Measurements from ENCODE around the gene TEP1. TPM values are rescaled to one million over a fixed set of nuclear protein-coding genes. Genes with fewer than 3 reads are reported as not detected.
"Not testable (repeated sequence)": the region's sequence is repeated elsewhere in the genome, so short reads cannot be mapped to it uniquely, and the experiment has no call there.

Gene TEP1
- total RNA-seq, 2 donors from 2014 or later = 43.3 to 69.8 TPM

DNA sequence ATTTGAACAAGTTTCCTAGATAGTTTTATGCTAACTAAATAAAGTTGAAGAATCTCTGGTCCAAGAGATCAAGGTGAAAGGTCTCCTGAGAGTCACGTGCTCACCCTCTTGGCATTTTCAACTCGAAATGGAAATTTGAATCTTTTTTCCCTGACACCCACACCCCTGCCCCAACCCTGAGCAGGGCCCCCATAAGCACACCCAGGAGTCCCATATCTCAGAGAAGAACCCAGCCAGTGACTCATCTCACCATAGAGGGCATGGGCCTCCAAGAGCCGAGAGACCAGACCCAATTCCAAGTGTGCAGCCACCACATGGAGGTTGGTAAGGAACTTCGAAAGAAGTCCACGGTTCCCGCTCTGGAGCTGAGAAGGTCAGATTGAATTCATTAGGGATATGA, 32.6 kb downstream of the TEP1 start:
- no peaks in the 10 kb centered on the region for H3K9me3 Mint-ChIP-seq
- ATAC-seq = no peak
- peak overlapping the region; percentile 20 to 94 for H3K27ac Mint-ChIP-seq
- H3K36me3 Mint-ChIP-seq = peaks cover 1 to 19% of the 10 kb centered on the region in 2 donors
- DNase-seq (ENCODE audit: low spot score in 2 of 2) = no peak

DNA sequence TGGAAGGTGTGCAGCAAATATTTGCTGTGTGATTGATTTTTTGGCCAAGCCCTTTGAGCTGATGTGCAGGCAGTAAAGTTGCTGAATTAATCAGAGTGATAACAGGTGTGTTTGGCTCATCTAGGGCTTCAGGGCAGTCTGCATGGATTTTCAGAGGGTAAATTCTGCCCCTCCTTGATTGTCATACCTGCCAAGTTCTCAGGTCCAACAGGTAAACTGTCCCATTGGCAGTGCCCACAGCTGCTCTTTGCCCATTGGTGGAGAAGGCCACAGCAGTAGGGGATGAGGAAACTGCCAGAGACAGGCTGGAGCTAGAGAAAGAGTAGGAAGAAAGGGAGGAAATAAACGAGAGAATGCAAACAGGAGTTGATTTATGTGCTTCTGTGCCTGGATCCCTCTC, 33.6 kb downstream of the TEP1 start:
- Mint-ChIP-seq H3K27ac (peak overlapping the region; percentile 18 to 32), H3K36me3 (peaks cover 5 to 23% of the 10 kb centered on the region in 2 donors), H3K9me3 (no peaks in the 10 kb centered on the region)
- ATAC-seq (no peak), DNase-seq (ENCODE audit: low spot score in 2 of 2) (no peak)

DNA sequence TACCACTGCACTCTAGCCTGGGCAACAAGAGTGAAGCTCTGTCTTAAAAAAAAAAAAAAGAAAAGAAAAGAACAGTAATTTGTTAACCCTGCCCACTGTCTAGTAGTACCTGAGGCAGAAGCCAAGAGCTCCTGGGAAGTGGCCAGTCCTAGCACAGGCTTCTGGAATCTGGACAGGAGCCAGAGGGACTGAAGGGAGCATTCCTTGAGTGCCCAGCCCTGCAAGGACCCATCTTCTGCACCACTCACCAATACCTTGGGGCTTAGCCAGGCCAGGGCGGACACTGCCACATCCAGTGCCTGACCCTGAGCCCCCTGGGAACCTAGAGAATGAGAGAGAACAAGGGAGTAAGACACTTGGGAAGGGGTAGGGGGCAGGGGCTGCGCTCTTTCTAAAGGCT, 36.1 kb downstream of the TEP1 start:
- H3K36me3 Mint-ChIP-seq = peaks cover 5 to 18% of the 10 kb centered on the region in 2 donors
- H3K27ac Mint-ChIP-seq = peak overlapping the region; percentile 30 to 74
- DNase-seq (ENCODE audit: low spot score in 2 of 2) = no peak
- no peak for ATAC-seq
- H3K9me3 Mint-ChIP-seq = no peaks in the 10 kb centered on the region

DNA sequence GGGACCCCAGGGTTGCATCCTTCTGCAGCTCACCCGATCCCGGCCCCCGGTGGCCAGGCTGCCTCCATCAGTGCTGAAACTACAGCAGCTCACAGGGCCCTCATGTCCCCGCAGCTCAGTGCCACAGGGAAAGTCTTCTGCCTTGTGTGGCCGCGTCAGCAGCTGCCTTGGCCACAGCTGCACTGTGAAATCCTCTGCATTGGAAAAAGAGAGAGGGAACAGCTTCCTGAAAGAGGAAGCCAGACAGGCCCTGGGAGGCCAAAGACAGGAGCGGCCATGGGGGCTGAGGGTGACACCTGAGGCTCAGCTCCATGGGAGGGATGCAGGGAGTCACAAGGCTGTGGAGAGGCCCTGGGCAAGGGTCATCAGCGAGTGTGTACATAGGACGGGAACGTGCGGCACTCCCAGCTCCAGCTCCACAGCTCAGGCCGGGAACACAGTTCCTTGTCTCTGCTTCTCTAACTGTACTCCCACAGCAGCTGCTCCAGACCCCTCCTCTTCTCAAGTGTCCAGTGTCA, 37.2 kb downstream of the TEP1 start:
- ATAC-seq = no peak
- Mint-ChIP-seq H3K36me3 (peaks cover 11 to 23% of the 10 kb centered on the region in 2 donors), H3K27ac (peak overlapping the region in 1 of 2 donors; percentile 79), H3K9me3 (no peaks in the 10 kb centered on the region)
- DNase-seq (ENCODE audit: low spot score in 2 of 2) = no peak

DNA sequence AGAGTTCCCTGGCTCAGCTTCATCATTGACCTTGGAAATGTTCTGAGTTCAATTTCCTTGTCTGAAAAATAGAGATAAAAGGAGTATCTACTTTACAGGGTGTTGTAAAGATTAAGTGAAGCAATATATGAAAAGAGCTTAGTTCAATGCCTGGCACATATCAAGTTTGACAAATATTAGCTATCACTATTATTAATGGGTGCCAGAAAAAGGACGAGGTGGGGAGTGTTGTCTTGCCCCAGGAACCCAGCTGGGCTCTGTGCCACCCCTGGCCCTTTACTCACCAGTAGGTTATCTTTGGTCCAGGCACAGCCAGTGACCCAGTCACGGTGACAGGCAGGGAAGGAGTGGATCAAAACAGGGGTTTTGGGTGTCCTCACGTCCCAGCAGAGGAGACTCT, 37.8 kb downstream of the TEP1 start:
- no peaks in the 10 kb centered on the region for H3K9me3 Mint-ChIP-seq
- DNase-seq (ENCODE audit: low spot score in 2 of 2) = no peak
- ATAC-seq = no peak
- H3K36me3 Mint-ChIP-seq = peaks cover 11 to 23% of the 10 kb centered on the region in 2 donors
- peak overlapping the region in 1 of 2 donors; percentile 70 for H3K27ac Mint-ChIP-seq

DNA sequence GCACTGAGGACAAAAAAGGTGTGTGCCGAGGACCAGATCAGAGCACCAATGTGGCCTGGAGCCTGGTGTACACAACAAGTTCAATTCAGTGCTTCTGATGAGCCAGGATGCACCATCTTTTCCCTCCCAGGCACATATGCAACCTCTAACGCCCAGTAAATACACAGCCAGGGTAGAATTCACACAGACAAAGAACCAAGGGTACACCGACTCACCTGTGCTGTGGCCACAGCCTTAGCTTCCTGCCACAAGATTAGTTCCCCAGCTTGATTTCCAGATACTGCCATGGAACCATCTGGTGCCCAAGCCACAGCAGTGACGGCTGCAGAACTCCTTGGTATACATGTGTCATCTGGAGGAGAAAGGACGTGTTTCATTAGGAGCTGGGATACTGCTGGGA, 40.5 kb downstream of the TEP1 start:
- ATAC-seq = no peak
- DNase-seq (ENCODE audit: low spot score in 2 of 2) = no peak
- peak overlapping the region in 1 of 2 donors; percentile 66 for H3K27ac Mint-ChIP-seq
- H3K9me3 Mint-ChIP-seq = peaks cover 0 to 3% of the 10 kb centered on the region in 2 donors
- peaks cover 22 to 34% of the 10 kb centered on the region in 2 donors for H3K36me3 Mint-ChIP-seq

DNA sequence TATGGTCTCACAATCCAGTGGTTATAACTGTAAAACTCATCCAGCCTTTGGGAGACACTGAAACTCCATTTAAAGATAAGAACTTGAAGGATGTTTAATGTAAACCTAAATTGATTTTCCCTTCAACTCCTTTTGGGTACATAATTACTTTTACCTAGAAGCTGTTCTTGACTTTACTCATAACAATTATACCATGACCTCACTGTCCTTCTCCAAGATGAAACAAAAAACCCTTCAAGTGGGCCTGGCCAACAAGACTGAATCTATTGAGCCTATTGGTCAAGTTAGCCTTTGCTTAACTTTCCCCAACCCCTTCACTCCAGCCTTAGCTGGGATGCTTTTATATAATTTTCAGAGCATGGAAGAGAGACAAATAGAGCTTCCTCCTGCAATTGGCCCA, 47.4 kb downstream of the TEP1 start:
- DNase-seq (ENCODE audit: low spot score in 2 of 2) (no peak), ATAC-seq (peak in 1 of 2 donors; percentile 23)
- peaks cover 0 to 4% of the 10 kb centered on the region in 2 donors for H3K9me3 Mint-ChIP-seq
- peak overlapping the region in 1 of 2 donors; percentile 22 for H3K27ac Mint-ChIP-seq
- H3K36me3 Mint-ChIP-seq = peaks cover 9 to 48% of the 10 kb centered on the region in 2 donors

DNA sequence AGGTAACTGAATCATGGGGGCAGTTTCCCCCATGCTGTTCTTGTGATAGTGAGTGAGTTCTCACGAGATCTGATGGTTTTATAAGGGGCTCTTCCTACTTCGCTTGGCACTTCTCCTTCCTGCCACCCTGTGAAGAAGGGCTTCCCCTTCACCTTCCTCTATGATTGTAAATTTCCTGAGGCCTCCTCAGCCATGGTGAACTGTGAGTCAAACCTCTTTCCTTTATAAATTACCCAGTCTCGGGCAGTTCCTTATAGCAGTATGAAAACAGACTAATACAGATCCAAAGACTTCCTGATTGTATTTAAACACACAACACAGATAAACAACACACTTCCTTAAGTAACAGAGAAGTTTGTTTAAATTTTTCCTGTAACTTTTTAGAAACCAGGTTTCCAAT, 54.8 kb downstream of the TEP1 start:
- H3K9me3 Mint-ChIP-seq; DNase-seq (ENCODE audit: low spot score in 2 of 2): not testable (repeated sequence)
- peak in 1 of 2 donors; percentile 28 for ATAC-seq
- Mint-ChIP-seq H3K27ac (peak overlapping the region; percentile 15 to 52), H3K36me3 (peaks cover 4 to 58% of the 10 kb centered on the region in 2 donors)

DNA sequence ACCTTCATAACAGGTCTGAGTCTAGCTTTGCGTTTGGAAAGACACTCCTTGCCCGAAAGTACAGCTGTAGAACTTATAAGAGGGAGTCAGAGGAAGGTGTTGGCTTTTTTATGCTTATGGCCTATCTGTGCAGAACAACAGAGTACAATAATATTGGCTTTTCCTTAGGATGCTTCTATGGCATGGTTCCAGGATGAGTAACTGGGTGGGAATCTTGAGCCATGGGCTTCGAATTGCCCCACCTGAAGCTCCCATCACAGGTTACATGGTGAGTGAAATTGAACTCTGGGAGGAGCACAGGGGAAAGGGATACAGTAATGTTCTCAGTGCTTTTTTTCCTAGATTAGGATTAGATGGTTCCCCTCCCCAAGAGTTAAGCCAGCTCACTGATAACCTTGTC, 56.9 kb downstream of the TEP1 start:
- H3K36me3 Mint-ChIP-seq = peaks cover 4 to 63% of the 10 kb centered on the region in 2 donors
- H3K9me3 Mint-ChIP-seq = no peaks in the 10 kb centered on the region
- ATAC-seq (no peak), DNase-seq (ENCODE audit: low spot score in 2 of 2) (no peak)
- no peak overlapping the region for H3K27ac Mint-ChIP-seq

DNA sequence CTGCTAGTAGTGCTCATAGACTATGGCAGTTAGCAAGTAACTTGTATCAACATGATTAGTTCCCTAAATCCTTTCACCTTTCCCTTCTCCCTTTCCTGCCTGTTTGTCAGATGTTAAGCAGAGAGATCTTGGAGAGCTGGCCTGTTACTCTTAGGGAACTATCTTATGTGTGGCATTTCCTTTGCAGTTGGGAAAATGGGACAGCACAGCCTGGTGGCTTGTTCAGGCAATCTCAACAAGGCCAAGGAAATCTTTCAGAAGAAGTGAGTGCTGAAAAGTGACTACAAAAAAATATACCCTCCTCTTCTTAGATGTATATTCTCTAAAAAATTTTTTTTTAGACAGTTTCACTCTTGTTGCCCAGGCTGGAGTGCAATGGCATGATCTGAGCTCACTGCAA, 62.4 kb downstream of the TEP1 start:
- Mint-ChIP-seq H3K9me3 (no peaks in the 10 kb centered on the region), H3K27ac (no peak overlapping the region), H3K36me3 (peaks cover under 1 to 50% of the 10 kb centered on the region in 2 donors)
- DNase-seq (ENCODE audit: low spot score in 2 of 2) = no peak
- no peak for ATAC-seq

DNA sequence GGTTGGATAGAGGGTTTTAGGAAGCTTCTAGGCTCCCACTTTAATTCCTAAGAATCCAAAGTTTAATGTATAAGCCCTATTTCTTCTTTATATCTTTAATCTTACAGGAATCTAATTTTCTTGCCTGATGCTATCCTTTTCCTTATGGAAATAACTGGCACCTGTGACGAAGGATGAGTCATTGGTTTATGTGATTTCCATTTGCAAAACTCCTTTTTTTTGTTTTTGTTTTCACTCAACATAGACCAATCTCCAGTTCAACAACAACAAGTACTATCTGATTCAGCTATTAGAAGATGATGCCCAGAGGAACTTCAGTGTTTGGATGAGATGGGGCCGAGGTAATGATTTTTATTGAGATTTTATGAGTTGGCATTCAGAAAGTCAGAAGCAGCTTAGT, 63.0 kb downstream of the TEP1 start:
- DNase-seq (ENCODE audit: low spot score in 2 of 2) = no peak
- Mint-ChIP-seq H3K27ac (peak overlapping the region in 1 of 2 donors; percentile 24), H3K36me3 (peaks cover 6 to 46% of the 10 kb centered on the region in 2 donors), H3K9me3 (no peaks in the 10 kb centered on the region)
- ATAC-seq = no peak

DNA sequence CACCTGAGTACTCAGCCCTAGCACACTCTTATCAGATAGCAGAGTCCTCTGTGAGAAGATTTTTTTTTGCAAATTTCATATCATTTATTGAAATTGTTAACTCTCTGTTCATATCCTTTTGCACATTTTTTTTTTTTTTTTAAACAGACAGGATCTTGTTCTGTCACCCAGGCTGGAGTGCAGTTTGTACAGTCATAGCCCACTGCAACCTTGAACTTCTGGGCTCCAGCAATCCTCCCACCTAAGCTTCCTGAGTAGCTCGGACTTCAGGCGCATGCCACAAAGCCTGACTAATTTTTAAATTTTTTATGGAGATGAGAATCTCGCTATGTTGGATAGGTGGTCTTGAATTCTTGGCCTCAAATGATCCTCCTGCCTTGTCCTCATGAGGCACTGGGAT, 65.6 kb downstream of the TEP1 start:
- no peak for DNase-seq (ENCODE audit: low spot score in 2 of 2)
- H3K27ac Mint-ChIP-seq = no peak overlapping the region
- peaks cover 18 to 38% of the 10 kb centered on the region in 2 donors for H3K36me3 Mint-ChIP-seq
- no peaks in the 10 kb centered on the region for H3K9me3 Mint-ChIP-seq
- no peak for ATAC-seq

DNA sequence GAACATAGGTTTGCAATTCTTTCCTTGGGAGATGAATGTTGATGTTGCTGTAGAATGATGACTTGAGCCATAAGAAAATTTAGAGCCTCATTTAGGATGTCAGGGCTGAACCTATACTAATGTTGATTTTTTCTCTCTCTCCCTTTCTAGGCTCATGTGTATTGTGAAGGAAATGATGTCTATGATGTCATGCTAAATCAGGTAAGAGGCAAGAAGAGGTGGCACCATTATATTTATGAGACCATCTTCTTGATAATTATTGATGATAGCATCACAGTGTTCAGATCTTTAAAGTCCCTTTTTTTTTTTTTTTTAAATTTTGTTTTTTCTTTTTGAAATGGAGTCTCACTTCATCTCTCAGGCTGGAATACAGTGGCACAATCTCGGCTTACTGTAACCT, 66.6 kb downstream of the TEP1 start:
- Mint-ChIP-seq H3K27ac (no peak overlapping the region), H3K36me3 (peaks cover 18 to 33% of the 10 kb centered on the region in 2 donors), H3K9me3 (no peaks in the 10 kb centered on the region)
- ATAC-seq (no peak), DNase-seq (ENCODE audit: low spot score in 2 of 2) (no peak)

DNA sequence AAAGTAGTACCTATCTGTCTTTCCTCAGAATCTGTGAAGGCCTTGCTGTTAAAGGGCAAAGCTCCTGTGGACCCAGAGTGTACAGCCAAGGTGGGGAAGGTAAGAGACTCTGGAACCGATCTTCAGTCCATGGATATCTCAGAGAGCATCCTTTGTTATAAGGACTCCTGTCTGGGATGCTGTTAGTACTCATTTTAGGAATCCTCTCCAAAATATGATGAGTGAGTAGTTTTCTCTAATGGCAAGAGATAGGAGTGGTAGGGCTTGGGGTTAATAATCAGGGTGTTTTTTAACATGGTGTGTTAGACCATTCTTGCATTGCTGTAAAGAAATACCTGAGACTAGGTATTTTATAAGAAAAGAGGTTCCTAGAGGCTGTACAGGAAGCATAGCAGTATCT, 67.9 kb downstream of the TEP1 start:
- Mint-ChIP-seq H3K9me3 (no peaks in the 10 kb centered on the region), H3K27ac (peak overlapping the region in 1 of 2 donors; percentile 91), H3K36me3 (peaks cover 18 to 28% of the 10 kb centered on the region in 2 donors)
- DNase-seq (ENCODE audit: low spot score in 2 of 2) = no peak
- ATAC-seq = no peak

DNA sequence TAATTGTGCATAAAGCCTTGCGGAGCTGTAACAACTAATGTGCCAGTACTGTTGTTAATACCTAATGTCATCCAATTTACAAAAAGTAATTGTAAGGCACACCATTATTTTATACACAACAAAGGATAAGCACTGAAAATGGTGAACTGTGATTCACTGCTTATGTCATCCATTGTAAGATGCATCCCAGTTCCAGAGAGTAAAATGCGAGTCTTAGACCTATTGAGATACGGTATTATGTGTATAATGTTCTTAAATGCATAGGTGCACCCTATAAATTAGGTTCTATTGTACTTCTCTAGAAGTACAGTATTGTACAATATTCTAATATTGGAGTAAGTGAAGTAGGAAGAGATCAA, 69.5 kb downstream of the TEP1 start:
- Mint-ChIP-seq H3K9me3 (no peaks in the 10 kb centered on the region), H3K27ac (peak overlapping the region; percentile 91 to 95), H3K36me3 (peaks cover 18% of the 10 kb centered on the region in 2 donors)
- DNase-seq (ENCODE audit: low spot score in 2 of 2) (no peak), ATAC-seq (no peak)

DNA sequence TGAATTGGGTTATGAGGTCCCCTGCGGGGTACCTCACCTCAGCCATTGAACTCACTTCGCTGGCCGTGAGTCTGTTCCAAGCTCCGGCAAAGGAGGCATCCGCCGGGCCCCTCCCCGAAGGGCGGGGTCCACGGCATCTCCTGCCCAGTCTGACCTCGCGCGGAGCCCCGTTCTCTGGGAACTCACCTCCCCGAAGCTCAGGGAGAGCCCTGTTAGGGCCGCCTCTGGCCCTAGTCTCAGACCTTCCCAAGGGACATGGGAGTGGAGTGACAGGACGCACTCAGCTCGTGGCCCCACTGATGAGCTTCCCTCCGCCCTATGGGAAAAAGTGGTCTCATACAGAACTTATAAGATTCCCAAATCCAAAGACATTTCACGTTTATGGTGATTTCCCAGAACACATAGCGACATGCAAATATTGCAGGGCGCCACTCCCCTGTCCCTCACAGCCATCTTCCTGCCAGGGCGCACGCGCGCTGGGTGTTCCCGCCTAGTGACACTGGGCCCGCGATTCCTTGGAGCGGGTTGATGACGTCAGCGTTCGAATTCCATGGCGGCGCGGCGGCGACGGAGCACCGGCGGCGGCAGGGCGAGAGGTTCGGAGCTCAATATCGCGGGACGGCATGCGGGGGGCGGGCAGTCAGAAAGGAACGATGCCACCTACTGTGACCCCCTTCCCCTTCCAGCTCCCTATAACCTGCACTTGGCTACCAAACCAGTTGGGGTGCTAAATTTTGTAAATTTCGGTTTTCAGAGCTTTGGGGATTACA, 70.0 kb downstream of the TEP1 start, which contains the start of gene PARP2:
TSS of gene PARP2 (plus strand) at position 544 of the 770 bp plus-strand sequence. CDS start at position 551, 7 bp downstream.
- H3K9me3 Mint-ChIP-seq = no peaks in the 10 kb centered on the region

DNA sequence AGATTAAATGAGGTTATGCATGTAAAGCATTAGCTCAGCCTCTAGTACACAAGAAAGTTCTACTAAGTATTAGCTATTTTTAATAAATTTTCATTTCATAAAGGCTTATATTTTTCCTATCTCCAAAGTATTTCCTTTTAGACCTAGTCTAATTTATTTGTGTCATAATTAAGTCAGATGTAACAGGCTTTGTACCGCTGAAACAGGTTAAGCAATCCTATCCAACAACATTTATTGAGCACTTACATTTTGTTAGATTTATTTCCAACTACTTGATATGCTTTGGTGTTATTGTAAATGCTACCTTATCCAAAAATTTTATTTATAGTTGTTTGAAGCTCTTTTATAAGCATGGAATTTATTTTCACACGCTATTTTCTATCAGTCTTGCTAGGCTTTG, 71.7 kb downstream of the TEP1 start:
- Mint-ChIP-seq H3K36me3 (peaks cover 8 to 18% of the 10 kb centered on the region in 2 donors), H3K27ac (peak overlapping the region; percentile 91 to 95), H3K9me3 (no peaks in the 10 kb centered on the region)
- no peak for DNase-seq (ENCODE audit: low spot score in 2 of 2)
- ATAC-seq = no peak

More for the DNA sequence above, 70.0 kb downstream of the TEP1 start, which contains the start of gene PARP2:
- DNase-seq (ENCODE audit: low spot score in 2 of 2) (peak; percentile 95 to 97), ATAC-seq (peak; percentile 93 to 95)
- peak within 1 kb of the TSS; percentile 91 to 95 for H3K27ac Mint-ChIP-seq
- peaks cover 18% of the 10 kb centered on the region in 2 donors for H3K36me3 Mint-ChIP-seq

DNA sequence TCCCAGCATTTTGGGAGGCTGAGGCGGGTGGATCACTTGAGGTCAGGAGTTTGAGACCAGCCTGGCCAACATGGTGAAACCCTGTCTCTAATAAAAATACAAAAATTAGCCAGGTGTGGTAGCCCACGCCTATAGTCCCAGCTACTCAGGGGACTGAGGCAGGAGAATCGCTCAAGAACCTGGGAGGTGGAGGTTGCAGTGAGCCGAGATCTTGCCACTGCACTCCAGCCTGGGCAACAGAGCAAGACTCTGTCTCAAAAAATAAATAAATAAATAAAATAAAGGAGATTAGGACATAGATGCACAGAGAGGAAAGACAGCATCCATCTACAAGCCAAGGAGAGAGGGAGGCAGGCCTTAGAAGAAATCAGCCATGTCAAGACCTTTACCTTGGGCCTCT, 72.3 kb downstream of the TEP1 start:
- H3K27ac Mint-ChIP-seq; ATAC-seq; H3K9me3 Mint-ChIP-seq; DNase-seq (ENCODE audit: low spot score in 2 of 2): not testable (repeated sequence)
- peaks cover 4 to 18% of the 10 kb centered on the region in 2 donors for H3K36me3 Mint-ChIP-seq
